ENCODE results near the gene ANKRD63. TPM values are rescaled to one million over a fixed set of nuclear protein-coding genes. Genes with fewer than 3 reads are reported as not detected.

ANKRD63 gene
- polyA plus RNA-seq, 1 donor (not counting 4 experiments of a cell fraction or from before 2014, with no cell fraction given), result not detected

- Histone ChIP-seq H3K9ac (ENCODE audit: control insufficient read depth, extremely low read depth, insufficient read depth, low read length) (no peak overlapping the region), H3K4me1 (ENCODE audit: control insufficient read depth, extremely low read depth, insufficient read depth, low read length) (peaks cover 7% of the 10 kb centered on the region), H2AFZ (ENCODE audit: control insufficient read depth, low read length) (no peak overlapping the region), H3K27ac (ENCODE audit: control insufficient read depth, insufficient read depth, low read length) (no peak overlapping the region), H3K27me3 (ENCODE audit: control insufficient read depth, extremely low read depth, insufficient read depth, low read length) (peaks cover 43% of the 10 kb centered on the region), H3K9me1 (ENCODE audit: control insufficient read depth, extremely low read depth, insufficient read depth, low read length) (no peaks in the 10 kb centered on the region), H3K4me3 (ENCODE audit: control insufficient read depth in 2 of 3, extremely low read depth in 1 of 3, insufficient read depth in 2 of 3, low read depth in 1 of 3, low read length in 3 of 3) (no peak overlapping the region), H3K9me3 (ENCODE audit: control insufficient read depth, low read depth, low read length) (no peaks in the 10 kb centered on the region), H3K79me2 (ENCODE audit: control insufficient read depth, insufficient read depth, low read length) (no peaks in the 10 kb centered on the region), H4K20me1 (ENCODE audit: control insufficient read depth, extremely low read depth, insufficient read depth, low read length) (no peaks in the 10 kb centered on the region), H3K4me2 (ENCODE audit: control insufficient read depth, extremely low read depth, insufficient read depth, low read depth, low read length) (no peak overlapping the region), H3K36me3 (ENCODE audit: control insufficient read depth in 2 of 2, extremely low read depth in 1 of 2, insufficient read depth in 2 of 2, low read length in 2 of 2) (no peaks in the 10 kb centered on the region)
- FAIRE-seq, result no peak
- no peak for DNase-seq (ENCODE audit: low read depth, low spot score)
- TF ChIP-seq, protein P1, sequence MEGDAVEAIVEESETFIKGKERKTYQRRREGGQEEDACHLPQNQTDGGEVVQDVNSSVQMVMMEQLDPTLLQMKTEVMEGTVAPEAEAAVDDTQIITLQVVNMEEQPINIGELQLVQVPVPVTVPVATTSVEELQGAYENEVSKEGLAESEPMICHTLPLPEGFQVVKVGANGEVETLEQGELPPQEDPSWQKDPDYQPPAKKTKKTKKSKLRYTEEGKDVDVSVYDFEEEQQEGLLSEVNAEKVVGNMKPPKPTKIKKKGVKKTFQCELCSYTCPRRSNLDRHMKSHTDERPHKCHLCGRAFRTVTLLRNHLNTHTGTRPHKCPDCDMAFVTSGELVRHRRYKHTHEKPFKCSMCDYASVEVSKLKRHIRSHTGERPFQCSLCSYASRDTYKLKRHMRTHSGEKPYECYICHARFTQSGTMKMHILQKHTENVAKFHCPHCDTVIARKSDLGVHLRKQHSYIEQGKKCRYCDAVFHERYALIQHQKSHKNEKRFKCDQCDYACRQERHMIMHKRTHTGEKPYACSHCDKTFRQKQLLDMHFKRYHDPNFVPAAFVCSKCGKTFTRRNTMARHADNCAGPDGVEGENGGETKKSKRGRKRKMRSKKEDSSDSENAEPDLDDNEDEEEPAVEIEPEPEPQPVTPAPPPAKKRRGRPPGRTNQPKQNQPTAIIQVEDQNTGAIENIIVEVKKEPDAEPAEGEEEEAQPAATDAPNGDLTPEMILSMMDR (optimal IDR thresholded peaks at IDR 0.05 in 1 of 3, IDR thresholded peaks at IDR 0.05 in 1 of 3, conservative IDR thresholded peaks at IDR 0.05 in 1 of 3; ENCODE audit: extremely low read depth in 1 of 3, insufficient read depth in 2 of 3, low read length in 3 of 3), result no peak
- no peak for TF ChIP-seq EZH2 (IDR thresholded peaks at IDR 0.05; ENCODE audit: low read length)
- dilution Hi-C loops (cut with MboI; ENCODE audit: extremely low pct_ligation_motif_present, low sequenced_read_pairs), result no loop called here
Observed at GRCh38 chr15:40290545-40290917, 7.7 kb upstream of the ANKRD63 start.

DNA sequence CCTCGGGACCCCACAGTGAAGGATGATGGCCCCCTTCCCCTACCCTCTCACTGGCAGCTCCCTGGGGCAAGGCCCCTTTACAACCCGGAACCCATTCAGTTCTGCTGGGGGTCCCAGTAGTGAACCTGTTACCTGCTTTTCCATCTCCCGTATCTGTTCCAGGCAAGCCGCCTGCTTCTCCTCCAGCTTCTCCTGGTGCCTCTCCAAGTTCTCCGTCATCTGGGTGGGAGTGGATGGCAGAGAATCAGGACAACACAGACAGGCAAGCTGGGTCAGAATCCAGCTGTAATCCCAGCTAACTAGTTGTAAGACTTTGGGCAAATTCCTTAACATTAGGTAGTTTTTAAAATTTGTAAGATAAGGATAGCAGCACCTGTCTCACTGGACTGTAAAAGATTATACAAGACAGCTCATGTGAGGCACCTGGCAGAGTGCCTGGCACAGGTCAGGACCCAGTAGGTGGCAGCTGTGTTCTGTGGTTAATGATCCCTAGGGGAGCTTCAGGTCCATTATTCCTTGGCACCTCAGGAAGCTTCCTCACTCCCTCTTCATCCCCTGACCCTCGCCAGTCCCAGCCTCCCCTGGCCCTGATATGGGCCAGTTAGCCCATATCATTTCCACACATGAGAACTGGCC lies 6.4 kb upstream of the ANKRD63 start:
- H3K79me2 ChIP-seq (ENCODE audit: control insufficient read depth, insufficient read depth, low read length), result no peaks in the 10 kb centered on the region
- H3K36me3 ChIP-seq (ENCODE audit: control insufficient read depth in 2 of 2, extremely low read depth in 1 of 2, insufficient read depth in 2 of 2, low read length in 2 of 2), result no peaks in the 10 kb centered on the region
- no peak overlapping the region for H3K4me2 ChIP-seq (ENCODE audit: control insufficient read depth, extremely low read depth, insufficient read depth, low read depth, low read length)
- peak; percentile 44 for FAIRE-seq
- peaks cover 36% of the 10 kb centered on the region for H3K27me3 ChIP-seq (ENCODE audit: control insufficient read depth, extremely low read depth, insufficient read depth, low read length)
- H3K9me3 ChIP-seq (ENCODE audit: control insufficient read depth, low read depth, low read length), result no peaks in the 10 kb centered on the region
- no peaks in the 10 kb centered on the region for H3K9me1 ChIP-seq (ENCODE audit: control insufficient read depth, extremely low read depth, insufficient read depth, low read length)
- H3K27ac ChIP-seq (ENCODE audit: control insufficient read depth, insufficient read depth, low read length), result no peak overlapping the region
- DNase-seq (ENCODE audit: low read depth, low spot score), result no peak
- TF ChIP-seq, protein P1 (optimal IDR thresholded peaks at IDR 0.05 in 1 of 3, IDR thresholded peaks at IDR 0.05 in 1 of 3, conservative IDR thresholded peaks at IDR 0.05 in 1 of 3; ENCODE audit: extremely low read depth in 1 of 3, insufficient read depth in 2 of 3, low read length in 3 of 3), result peak in 2 of 3 experiments; percentile 14 to 40
- no peak for TF ChIP-seq EZH2 (IDR thresholded peaks at IDR 0.05; ENCODE audit: low read length)
- H3K4me1 ChIP-seq (ENCODE audit: control insufficient read depth, extremely low read depth, insufficient read depth, low read length), result peaks cover 10% of the 10 kb centered on the region
- dilution Hi-C loops (cut with MboI; ENCODE audit: extremely low pct_ligation_motif_present, low sequenced_read_pairs), result no loop called here
- no peaks in the 10 kb centered on the region for H4K20me1 ChIP-seq (ENCODE audit: control insufficient read depth, extremely low read depth, insufficient read depth, low read length)
- H2AFZ ChIP-seq (ENCODE audit: control insufficient read depth, low read length), result no peak overlapping the region
- H3K4me3 ChIP-seq (ENCODE audit: control insufficient read depth in 2 of 3, extremely low read depth in 1 of 3, insufficient read depth in 2 of 3, low read depth in 1 of 3, low read length in 3 of 3), result no peak overlapping the region
- H3K9ac ChIP-seq (ENCODE audit: control insufficient read depth, extremely low read depth, insufficient read depth, low read length), result no peak overlapping the region

Data from keratinocyte (primary cell).